CD4-positive, alpha-beta T cell treated with Interleukin-15 for 1 hour (primary cell): Measurements from ENCODE around the gene OR2A2.
A peak's percentile ranks its signal among the peaks of the same experiment; 100 is the strongest.
"Not testable (repeated sequence)": the region's sequence is repeated elsewhere in the genome, so short reads cannot be mapped to it uniquely, and the experiment has no call there.

Experiments
- DNase-seq: peaks from one replicate; pipeline ENCODE4 v3.0.0-alpha.2; 2020

Gene OR2A2

GRCh38 chr7:144109283-144109682 lies at the start of gene OR2A2:
OR2A2 (plus strand) TSS chr7:144109583; CDS start chr7:144109583, 0 bp downstream.
- no peak for DNase-seq

GRCh38 chr7:144063710-144064109 lies 45.7 kb upstream of the OR2A2 start:
- DNase-seq, result no peak

- no peak for DNase-seq
Observed at GRCh38 chr7:144069511-144069910, 39.9 kb upstream of the OR2A2 start, which contains the start of gene OR2A25. OR2A25 (plus strand) TSS chr7:144069811; CDS start chr7:144074220, 4,409 bp downstream.

- DNase-seq, result no peak
Observed at GRCh38 chr7:144069953-144070352, 39.4 kb upstream of the OR2A2 start.

- DNase-seq, result no peak
Observed at GRCh38 chr7:144074374-144074773, 35.0 kb upstream of the OR2A2 start.

- no peak for DNase-seq
Observed at GRCh38 chr7:144085978-144086377, 23.4 kb upstream of the OR2A2 start, which contains the start of gene OR2A12. OR2A12 (plus strand) TSS chr7:144086278; CDS start chr7:144095108, 8,830 bp downstream.

- no peak for DNase-seq
Observed at GRCh38 chr7:144086730-144087129, 22.7 kb upstream of the OR2A2 start.

- DNase-seq, result no peak
Observed at GRCh38 chr7:144087230-144087629, 22.2 kb upstream of the OR2A2 start.

GRCh38 chr7:144090667-144091066 lies 18.7 kb upstream of the OR2A2 start:
- DNase-seq, result no peak

- no peak for DNase-seq
Observed at GRCh38 chr7:144098776-144099175, 10.6 kb upstream of the OR2A2 start.

- no peak for DNase-seq
Observed at GRCh38 chr7:144100607-144101006, 8.8 kb upstream of the OR2A2 start.

GRCh38 chr7:144102041-144102440 lies 7.3 kb upstream of the OR2A2 start:
- no peak for DNase-seq

GRCh38 chr7:144105211-144105610 lies 4.2 kb upstream of the OR2A2 start:
- no peak for DNase-seq

- no peak for DNase-seq
Observed at GRCh38 chr7:144110272-144110671, 889 bp downstream of the OR2A2 start.

- DNase-seq, result no peak
Observed at GRCh38 chr7:144113651-144114050, 4.3 kb downstream of the OR2A2 start.

- no peak for DNase-seq
Observed at GRCh38 chr7:144118341-144118740, 9.0 kb downstream of the OR2A2 start.

GRCh38 chr7:144122876-144123275 lies 13.5 kb downstream of the OR2A2 start, which contains the start of gene OR2A14:
OR2A14 (plus strand) TSS chr7:144123176; CDS start chr7:144129113, 5,937 bp downstream.
- no peak for DNase-seq

GRCh38 chr7:144127714-144128334 lies 18.4 kb downstream of the OR2A2 start:
- DNase-seq, result peak; percentile 72

- not testable (repeated sequence) for DNase-seq
Observed at GRCh38 chr7:144129601-144130000, 20.2 kb downstream of the OR2A2 start.

GRCh38 chr7:144130730-144131129 lies 21.3 kb downstream of the OR2A2 start:
- DNase-seq, result no peak

- DNase-seq, result no peak
Observed at GRCh38 chr7:144132262-144132661, 22.9 kb downstream of the OR2A2 start.

- no peak for DNase-seq
Observed at GRCh38 chr7:144133307-144133706, 23.9 kb downstream of the OR2A2 start.

GRCh38 chr7:144134116-144134515 lies 24.7 kb downstream of the OR2A2 start:
- no peak for DNase-seq

GRCh38 chr7:144137501-144137900 lies 28.1 kb downstream of the OR2A2 start:
- no peak for DNase-seq

GRCh38 chr7:144142187-144142586 lies 32.8 kb downstream of the OR2A2 start:
- no peak for DNase-seq
